ENCODE results near the gene ODF4. TPM values are rescaled to one million over a fixed set of nuclear protein-coding genes. Genes with fewer than 3 reads are reported as not detected.

Gene ODF4
- total RNA-seq, 1 donor from 2014 or later, result not detected

DNA sequence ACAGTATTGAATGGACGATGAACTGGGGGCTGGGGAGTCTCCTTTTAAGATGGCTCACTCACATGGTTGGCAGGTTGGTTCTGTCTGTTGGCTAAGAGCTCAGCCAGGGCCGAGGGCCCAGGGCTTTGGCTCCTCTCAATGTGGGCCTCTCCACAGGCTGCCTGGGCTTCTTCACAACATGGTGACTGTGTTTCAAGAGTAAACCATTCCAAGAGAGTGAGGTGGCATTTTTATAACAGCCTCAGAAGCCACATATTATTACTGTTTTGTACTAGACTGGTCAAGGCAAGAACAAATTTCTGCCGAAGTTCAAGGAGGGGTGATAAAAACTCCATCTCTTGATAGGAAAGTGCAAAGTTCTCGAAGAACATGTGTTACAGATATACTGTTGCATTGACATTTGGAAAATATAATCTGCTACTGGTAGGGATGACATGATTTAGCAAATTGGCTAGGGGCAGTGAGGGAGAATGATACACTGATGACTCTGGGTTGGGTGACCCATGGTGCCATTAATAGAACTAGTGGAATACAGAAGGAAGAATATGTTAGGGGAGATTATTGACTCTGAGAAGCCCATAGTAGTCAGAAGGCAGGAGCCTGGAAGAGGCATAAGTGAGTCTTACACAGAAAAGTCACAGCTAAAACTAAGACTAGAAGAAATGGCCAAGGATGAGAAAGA, 23.2 kb downstream of the ODF4 start:
- Mint-ChIP-seq H3K9me3 (no peaks in the 10 kb centered on the region), H3K27ac (no peak overlapping the region), H3K4me3 (no peak overlapping the region), H3K36me3 (peaks cover 5% of the 10 kb centered on the region), H3K27me3 (ENCODE audit: low read depth) (no peaks in the 10 kb centered on the region), H3K4me1 (peaks cover 30% of the 10 kb centered on the region)
- TF ChIP-seq, protein P1, sequence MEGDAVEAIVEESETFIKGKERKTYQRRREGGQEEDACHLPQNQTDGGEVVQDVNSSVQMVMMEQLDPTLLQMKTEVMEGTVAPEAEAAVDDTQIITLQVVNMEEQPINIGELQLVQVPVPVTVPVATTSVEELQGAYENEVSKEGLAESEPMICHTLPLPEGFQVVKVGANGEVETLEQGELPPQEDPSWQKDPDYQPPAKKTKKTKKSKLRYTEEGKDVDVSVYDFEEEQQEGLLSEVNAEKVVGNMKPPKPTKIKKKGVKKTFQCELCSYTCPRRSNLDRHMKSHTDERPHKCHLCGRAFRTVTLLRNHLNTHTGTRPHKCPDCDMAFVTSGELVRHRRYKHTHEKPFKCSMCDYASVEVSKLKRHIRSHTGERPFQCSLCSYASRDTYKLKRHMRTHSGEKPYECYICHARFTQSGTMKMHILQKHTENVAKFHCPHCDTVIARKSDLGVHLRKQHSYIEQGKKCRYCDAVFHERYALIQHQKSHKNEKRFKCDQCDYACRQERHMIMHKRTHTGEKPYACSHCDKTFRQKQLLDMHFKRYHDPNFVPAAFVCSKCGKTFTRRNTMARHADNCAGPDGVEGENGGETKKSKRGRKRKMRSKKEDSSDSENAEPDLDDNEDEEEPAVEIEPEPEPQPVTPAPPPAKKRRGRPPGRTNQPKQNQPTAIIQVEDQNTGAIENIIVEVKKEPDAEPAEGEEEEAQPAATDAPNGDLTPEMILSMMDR (IDR thresholded peaks at IDR 0.05; ENCODE audit: unreplicated experiment), result no peak
- DNase-seq (ENCODE audit: low spot score in 2 of 2, unreplicated experiment in 2 of 2), result no peak

DNA sequence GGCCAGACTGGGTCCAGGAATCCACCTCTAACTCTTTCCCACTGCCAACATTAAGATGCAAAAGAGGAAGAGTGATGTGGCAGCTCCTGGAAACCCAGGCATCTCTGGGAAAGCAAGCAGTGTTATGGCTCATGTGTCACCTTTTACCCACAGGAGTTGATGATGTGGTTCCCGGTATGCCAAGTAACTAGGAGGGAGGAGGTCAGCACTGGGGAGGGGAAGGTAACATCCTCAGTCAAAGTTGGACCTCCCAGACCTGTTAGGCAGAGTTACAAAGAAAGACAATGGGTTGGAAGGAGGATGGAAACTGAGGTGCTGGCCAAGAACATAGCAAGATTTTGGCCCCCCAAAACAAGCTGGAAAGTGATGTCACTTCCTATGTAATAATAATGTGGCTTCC, 25.5 kb downstream of the ODF4 start:
- Mint-ChIP-seq H3K4me1 (peaks cover 21% of the 10 kb centered on the region), H3K27ac (no peak overlapping the region), H3K4me3 (no peak overlapping the region)

DNA sequence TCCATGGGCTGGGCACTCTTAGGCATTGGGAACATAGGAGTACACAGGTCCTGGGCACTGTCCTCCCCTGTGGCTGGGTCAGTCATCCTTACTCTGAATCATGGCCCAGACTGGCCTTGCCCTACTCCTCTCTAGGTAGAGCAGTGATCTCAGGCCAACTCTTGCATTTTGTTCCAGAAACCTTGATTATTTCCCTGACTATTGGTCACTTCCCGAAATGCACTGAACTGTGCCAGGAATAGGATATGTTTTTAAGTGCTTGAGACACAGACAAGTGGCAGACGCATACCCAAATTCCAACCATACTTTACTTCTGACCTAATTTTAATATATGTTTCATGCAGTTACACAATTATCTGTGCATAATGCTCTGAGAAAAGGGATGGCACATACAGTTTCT, 26.6 kb downstream of the ODF4 start:
- peak overlapping the region; percentile 91 for H3K27ac Mint-ChIP-seq
- H3K36me3 Mint-ChIP-seq, result peaks cover 25% of the 10 kb centered on the region
- DNase-seq (ENCODE audit: low spot score in 2 of 2, unreplicated experiment in 2 of 2), result no peak
- no peaks in the 10 kb centered on the region for H3K27me3 Mint-ChIP-seq (ENCODE audit: low read depth)
- no peaks in the 10 kb centered on the region for H3K9me3 Mint-ChIP-seq
- peaks cover 11% of the 10 kb centered on the region for H3K4me1 Mint-ChIP-seq
- no peak overlapping the region for H3K4me3 Mint-ChIP-seq
- TF ChIP-seq, protein P1 (IDR thresholded peaks at IDR 0.05; ENCODE audit: unreplicated experiment), result no peak

More for the DNA sequence above, 25.5 kb downstream of the ODF4 start:
- TF ChIP-seq, protein P1 (IDR thresholded peaks at IDR 0.05; ENCODE audit: unreplicated experiment), result no peak
- Mint-ChIP-seq H3K27me3 (ENCODE audit: low read depth) (no peaks in the 10 kb centered on the region), H3K36me3 (peaks cover 22% of the 10 kb centered on the region), H3K9me3 (no peaks in the 10 kb centered on the region)
- no peak for DNase-seq (ENCODE audit: low spot score in 2 of 2, unreplicated experiment in 2 of 2)

DNA sequence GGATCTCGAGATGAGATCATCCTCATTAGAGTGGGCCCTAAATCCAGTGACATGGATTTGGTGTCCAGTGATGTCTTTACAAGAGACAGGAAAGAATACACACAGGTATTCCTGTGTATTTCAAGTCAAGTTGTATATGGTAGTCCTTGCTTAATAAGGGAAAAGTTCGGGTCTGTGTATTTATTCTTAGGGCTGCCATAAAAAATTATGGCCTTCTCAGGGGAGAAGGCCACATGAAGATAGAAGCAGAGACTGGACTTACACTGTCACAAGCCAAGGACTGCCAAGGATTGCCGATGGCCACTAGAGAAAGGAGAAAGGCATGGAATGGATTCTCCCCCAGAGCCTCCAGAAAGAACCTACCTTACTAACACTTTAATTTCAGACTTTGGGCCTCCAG, 28.6 kb downstream of the ODF4 start:
- TF ChIP-seq, protein P1 (IDR thresholded peaks at IDR 0.05; ENCODE audit: unreplicated experiment), result no peak
- H3K27ac Mint-ChIP-seq, result no peak overlapping the region
- H3K4me1 Mint-ChIP-seq, result peaks cover 14% of the 10 kb centered on the region
- no peak overlapping the region for H3K4me3 Mint-ChIP-seq
- no peaks in the 10 kb centered on the region for H3K9me3 Mint-ChIP-seq
- H3K27me3 Mint-ChIP-seq (ENCODE audit: low read depth), result no peaks in the 10 kb centered on the region
- H3K36me3 Mint-ChIP-seq, result peaks cover 30% of the 10 kb centered on the region
- no peak for DNase-seq (ENCODE audit: low spot score in 2 of 2, unreplicated experiment in 2 of 2)

DNA sequence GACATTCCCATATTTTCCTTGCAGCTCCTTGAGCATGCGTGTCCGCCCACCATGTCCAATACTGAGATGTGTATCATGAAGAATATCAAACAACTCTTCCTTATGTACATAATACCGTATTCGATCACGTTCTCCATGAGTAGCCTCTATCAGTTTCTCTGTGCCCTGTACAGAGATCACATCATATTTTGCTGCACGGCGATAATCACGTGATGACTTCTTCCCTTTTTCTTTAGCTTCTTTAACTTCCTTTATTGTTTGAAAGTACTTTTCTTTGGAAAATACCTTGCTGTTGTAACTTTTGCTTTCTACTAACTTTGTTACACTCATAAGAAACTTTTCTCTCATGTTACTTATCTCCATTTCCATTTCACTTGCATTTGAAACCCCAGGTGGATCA, 30.3 kb downstream of the ODF4 start:
- H3K9me3 Mint-ChIP-seq, result no peaks in the 10 kb centered on the region
- DNase-seq (ENCODE audit: low spot score in 2 of 2, unreplicated experiment in 2 of 2), result no peak
- H3K27ac Mint-ChIP-seq, result no peak overlapping the region
- peaks cover 16% of the 10 kb centered on the region for H3K4me1 Mint-ChIP-seq
- H3K36me3 Mint-ChIP-seq, result peaks cover 30% of the 10 kb centered on the region
- TF ChIP-seq, protein P1 (IDR thresholded peaks at IDR 0.05; ENCODE audit: unreplicated experiment), result no peak
- no peaks in the 10 kb centered on the region for H3K27me3 Mint-ChIP-seq (ENCODE audit: low read depth)
- no peak overlapping the region for H3K4me3 Mint-ChIP-seq

Measured in mesothelial cell of epicardium (in vitro differentiated cells).